Measurements from ENCODE around the gene PSTPIP2. TPM values are rescaled to one million over a fixed set of nuclear protein-coding genes. Genes with fewer than 3 reads are reported as not detected.
"Not testable (repeated sequence)": the region's sequence is repeated elsewhere in the genome, so short reads cannot be mapped to it uniquely, and the experiment has no call there.

The PSTPIP2 gene
- total and polyA plus RNA-seq, 10 donors: 18.3 to 153 (median 117) TPM

- Histone ChIP-seq H3K4me1 (peaks cover 4 to 43% (median 10%) of the 10 kb centered on the region in 6 donors), H3K4me3 (no peak overlapping the region), H3K36me3 (no peaks in the 10 kb centered on the region), H3K27me3 (replicated peaks in 1 of 7) (no peaks in the 10 kb centered on the region), H3K9me3 (no peaks in the 10 kb centered on the region), H3K27ac (peak overlapping the region in 2 of 8 donors; percentile 82)
- TF ChIP-seq POLR2AphosphoS5 (IDR thresholded peaks at IDR 0.05) (no peak), POLR2A (IDR thresholded peaks at IDR 0.05) (no peak), CTCF (IDR thresholded peaks at IDR 0.05 in 8 of 11, conservative IDR thresholded peaks at IDR 0.05 in 3 of 11) (no peak)
- DNase-seq: no peak
- intact Hi-C loops (cut with DNase I; ENCODE audit: low total_unique reads): loop anchor here (10.0 kb wide), 1 partner anchor 98 kb away; the partner anchor contains the start of gene PSTPIP2
- WGBS, 5 donors: 19 to 48% (median 43%) methylated on average over 1 of the region's 1 CpG
These were observed 95.5 kb downstream of the PSTPIP2 start for GRCh38 chr18:45976566-45976965.

GRCh38 chr18:45974088-45974536 is 97.9 kb downstream of the PSTPIP2 start:
- Histone ChIP-seq H3K4me3 (peak overlapping the region in 1 of 8 donors; percentile 3), H3K27ac (peak overlapping the region in 7 of 8 donors; percentile 33 to 82 (median 59)), H3K4me1 (peaks cover 4 to 37% (median 10%) of the 10 kb centered on the region in 6 donors), H3K27me3 (replicated peaks in 1 of 7) (no peaks in the 10 kb centered on the region), H3K9me3 (no peaks in the 10 kb centered on the region), H3K36me3 (no peaks in the 10 kb centered on the region)
- no peak for DNase-seq
- 13 to 36% (median 20%) methylated on average over 5 of the region's 5 CpGs for WGBS, 5 donors
- intact Hi-C loops (cut with DNase I; ENCODE audit: low total_unique reads): loop anchor here (10.0 kb wide), 1 partner anchor 101 kb away; the partner anchor contains the start of gene PSTPIP2
- TF ChIP-seq POLR2AphosphoS5 (IDR thresholded peaks at IDR 0.05) (peak in 1 of 3 donors; percentile 19), CTCF (IDR thresholded peaks at IDR 0.05 in 8 of 11, conservative IDR thresholded peaks at IDR 0.05 in 3 of 11) (peak; percentile 50 to 92 (median 77)), POLR2A (IDR thresholded peaks at IDR 0.05) (no peak)

- no peaks in the 10 kb centered on the region for H3K9me3 ChIP-seq
- no peaks in the 10 kb centered on the region for H3K27me3 ChIP-seq (replicated peaks in 1 of 7)
- peaks cover 13 to 59% (median 47%) of the 10 kb centered on the region in 6 donors for H3K4me1 ChIP-seq
- peak within 1 kb of the TSS; percentile 68 to 94 (median 86) for H3K27ac ChIP-seq
- WGBS, 5 donors: 0 to 2% (median 0%) methylated on average over 39 to 50 of the region's 50 CpGs
- TF ChIP-seq POLR2AphosphoS5 (IDR thresholded peaks at IDR 0.05): peak; percentile 90 to 93 (median 92)
- TF ChIP-seq CTCF (IDR thresholded peaks at IDR 0.05 in 8 of 11, conservative IDR thresholded peaks at IDR 0.05 in 3 of 11): peak in 1 of 11 experiments; percentile 28
- TF ChIP-seq POLR2A (IDR thresholded peaks at IDR 0.05): peak in 1 of 3 donors; percentile 16
- intact Hi-C loops (cut with DNase I; ENCODE audit: low total_unique reads): no loop called here
- H3K36me3 ChIP-seq: peaks cover 0 to 23% (median 0%) of the 10 kb centered on the region in 6 donors
- peak; percentile 99 for DNase-seq
- peak within 1 kb of the TSS; percentile 60 to 91 (median 82) for H3K4me3 ChIP-seq
These were observed 104.9 kb downstream of the PSTPIP2 start, which contains the start of gene EPG5 for GRCh38 chr18:45967007-45967706. Gene EPG5, minus strand, starts transcription at chr18:45967329. Its CDS starts 90 bp downstream, at chr18:45967239.

GRCh38 chr18:45964913-45965312 is 107.1 kb downstream of the PSTPIP2 start:
- H3K27ac ChIP-seq; H3K27me3 ChIP-seq (replicated peaks in 1 of 7); DNase-seq; H3K9me3 ChIP-seq; intact Hi-C loops (cut with DNase I; ENCODE audit: low total_unique reads): not testable (repeated sequence)
- Histone ChIP-seq H3K4me3 (peak overlapping the region in 1 of 8 donors; percentile 91), H3K36me3 (peaks cover 0 to 36% (median 0%) of the 10 kb centered on the region in 6 donors), H3K4me1 (peaks cover 13 to 81% (median 58%) of the 10 kb centered on the region in 6 donors)
- WGBS, 5 donors: 95 to 98% (median 96%) methylated on average over 5 of the region's 5 CpGs

Data from spleen (tissue), 11 donors.